Hematopoietic multipotent progenitor cell treated with erythropoietin and hydrocortisone succinate and interleukin-3 and kit ligand, for 6 days (in vitro differentiated cells): Measurements from ENCODE around the gene METTL24.
A peak's percentile ranks its signal among the peaks of the same experiment; 100 is the strongest.

Experiments used
- DNase-seq: peaks from one replicate; pipeline ENCODE4 v3.0.0-alpha.2; 2015

METTL24 gene

GRCh38 chr6:110332281-110332680 lies 25.9 kb downstream of the METTL24 start:
- DNase-seq: no peak

GRCh38 chr6:110331816-110332215 lies 26.3 kb downstream of the METTL24 start:
- DNase-seq: no peak

GRCh38 chr6:110331390-110331789 lies 26.8 kb downstream of the METTL24 start:
- DNase-seq: no peak

GRCh38 chr6:110329714-110330436 lies 28.3 kb downstream of the METTL24 start:
- DNase-seq: no peak

- DNase-seq: no peak
Observed at GRCh38 chr6:110329348-110329713, 28.8 kb downstream of the METTL24 start.

GRCh38 chr6:110328259-110328658 lies 29.9 kb downstream of the METTL24 start:
- DNase-seq: no peak

- DNase-seq: no peak
Observed at GRCh38 chr6:110327391-110327790, 30.8 kb downstream of the METTL24 start.

GRCh38 chr6:110326609-110327008 lies 31.5 kb downstream of the METTL24 start:
- no peak for DNase-seq

GRCh38 chr6:110326057-110326456 lies 32.1 kb downstream of the METTL24 start:
- no peak for DNase-seq

- no peak for DNase-seq
Observed at GRCh38 chr6:110325197-110325596, 33.0 kb downstream of the METTL24 start.

GRCh38 chr6:110324548-110324947 lies 33.6 kb downstream of the METTL24 start:
- no peak for DNase-seq

- no peak for DNase-seq
Observed at GRCh38 chr6:110323258-110323657, 34.9 kb downstream of the METTL24 start.

- peak; percentile 7 for DNase-seq
Observed at GRCh38 chr6:110322874-110323242, 35.3 kb downstream of the METTL24 start.

GRCh38 chr6:110322151-110322873 lies 35.8 kb downstream of the METTL24 start:
- peak; percentile 30 for DNase-seq

GRCh38 chr6:110320307-110320706 lies 37.8 kb downstream of the METTL24 start:
- no peak for DNase-seq

GRCh38 chr6:110319843-110320242 lies 38.3 kb downstream of the METTL24 start:
- no peak for DNase-seq

- no peak for DNase-seq
Observed at GRCh38 chr6:110319381-110319780, 38.8 kb downstream of the METTL24 start.

- no peak for DNase-seq
Observed at GRCh38 chr6:110318971-110319370, 39.2 kb downstream of the METTL24 start.

- no peak for DNase-seq
Observed at GRCh38 chr6:110317646-110318045, 40.5 kb downstream of the METTL24 start.

GRCh38 chr6:110317189-110317588 lies 41.0 kb downstream of the METTL24 start:
- DNase-seq: no peak

- peak; percentile 8 for DNase-seq
Observed at GRCh38 chr6:110315869-110316398, 42.2 kb downstream of the METTL24 start.

GRCh38 chr6:110315207-110315868 lies 42.8 kb downstream of the METTL24 start:
- no peak for DNase-seq

- no peak for DNase-seq
Observed at GRCh38 chr6:110310861-110311446, 47.2 kb downstream of the METTL24 start.
